ENCODE measurements around the gene NCAPH2. TPM values are rescaled to one million over a fixed set of nuclear protein-coding genes. Genes with fewer than 3 reads are reported as not detected.

The NCAPH2 gene
- total and polyA plus RNA-seq, 4 experiments from 2014 or later: 36.4 to 81.8 (median 59.0) TPM

- DNase-seq: peak; percentile 55 to 65 (median 59)
- Histone ChIP-seq H3K9me3 (ENCODE audit: control insufficient read depth in 1 of 2, low read length in 2 of 2) (no peaks in the 10 kb centered on the region), H3K36me3 (ENCODE audit: insufficient read depth, low read length) (no peaks in the 10 kb centered on the region), H3K27ac (ENCODE audit: low read depth, low read length) (peak within 1 kb of the TSS; percentile 96), H3K4me3 (ENCODE audit: low read length in 2 of 2) (peak within 1 kb of the TSS; percentile 76 to 94), H3K4me1 (ENCODE audit: insufficient read depth, low read length) (peaks cover 55% of the 10 kb centered on the region), H3K27me3 (ENCODE audit: insufficient read depth, low read length) (no peaks in the 10 kb centered on the region)
- peak within 1 kb of the TSS; percentile 96 to 99 (median 97) for H3K27ac Mint-ChIP-seq
- H3K36me3 Mint-ChIP-seq: peaks cover 0 to 3% of the 10 kb centered on the region in 2 donors
- ChIA-PET CTCF (ENCODE audit: partially characterized antibody) (interaction anchor here (5.1 kb wide), 1 partner anchor 9 kb away, joined by 135 read pairs; no protein-coding TSS in a partner anchor), POLR2A (ENCODE audit: partially characterized antibody) (interaction anchor here (1.0 to 9.5 kb wide), 12 partner anchors 8 to 284 kb away, joined by 3 to 321 read pairs (median 11); partner anchors contain the start of genes ARSA, CHKB, HDAC10 and KLHDC7B)
- intact Hi-C loops (cut with micrococcal nuclease): loop anchor here (5.0 kb wide), 2 partner anchors 288 to 338 kb away; no protein-coding TSS in a partner anchor
- H3K27me3 Mint-ChIP-seq: no peaks in the 10 kb centered on the region
- peaks cover 15 to 54% (median 38%) of the 10 kb centered on the region in 4 donors for H3K4me1 Mint-ChIP-seq
- peak within 1 kb of the TSS; percentile 89 to 95 (median 92) for H3K4me3 Mint-ChIP-seq
- peaks cover 0 to 2% (median 0%) of the 10 kb centered on the region in 8 donors for H3K9me3 Mint-ChIP-seq
Measured at GRCh38 chr22:50529897-50530579, 22.0 kb downstream of the NCAPH2 start, which contains the start of gene TYMP. TYMP (minus strand) TSS chr22:50530012; CDS start chr22:50529709, 303 bp downstream.

DNA sequence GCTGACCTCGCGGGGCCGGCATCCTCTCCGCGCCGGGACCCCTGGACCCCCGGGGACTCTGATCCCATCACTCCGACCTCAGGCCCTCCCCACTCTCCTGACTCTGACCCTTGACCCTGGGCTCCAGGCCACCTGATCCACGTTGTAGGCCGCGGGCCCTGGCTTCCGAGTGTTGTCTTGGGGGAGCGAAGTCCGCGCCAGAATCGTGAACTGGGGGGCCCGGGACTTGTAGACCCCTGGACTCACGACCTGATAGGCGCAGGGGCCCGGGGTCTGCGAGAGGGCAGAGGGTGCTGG lies 22.5 kb downstream of the NCAPH2 start:
- Histone ChIP-seq H3K4me1 (ENCODE audit: insufficient read depth, low read length) (peaks cover 54% of the 10 kb centered on the region), H3K4me3 (ENCODE audit: low read length in 2 of 2) (peak overlapping the region; percentile 76 to 94), H3K9me3 (ENCODE audit: control insufficient read depth in 1 of 2, low read length in 2 of 2) (no peaks in the 10 kb centered on the region), H3K27me3 (ENCODE audit: insufficient read depth, low read length) (no peaks in the 10 kb centered on the region), H3K36me3 (ENCODE audit: insufficient read depth, low read length) (no peaks in the 10 kb centered on the region), H3K27ac (ENCODE audit: low read depth, low read length) (peak overlapping the region; percentile 96)
- no peaks in the 10 kb centered on the region for H3K27me3 Mint-ChIP-seq
- H3K9me3 Mint-ChIP-seq: peaks cover 0 to 2% (median 0%) of the 10 kb centered on the region in 8 donors
- peaks cover 0 to 1% of the 10 kb centered on the region in 2 donors for H3K36me3 Mint-ChIP-seq
- intact Hi-C loops (cut with micrococcal nuclease): no loop called here
- POLR2A ChIA-PET (ENCODE audit: partially characterized antibody): interaction anchor here (1.4 to 9.5 kb wide), 6 partner anchors 7 to 91 kb away, joined by 3 to 321 read pairs (median 18); partner anchors contain the start of gene SYCE3
- peak overlapping the region; percentile 77 to 95 (median 92) for H3K4me3 Mint-ChIP-seq
- CTCF ChIA-PET (ENCODE audit: partially characterized antibody): no interaction called here
- H3K27ac Mint-ChIP-seq: peak overlapping the region in 6 of 7 donors; percentile 97 to 99 (median 98)
- DNase-seq: peak in 2 of 5 donors; percentile 24 to 32
- peaks cover 15 to 54% (median 38%) of the 10 kb centered on the region in 4 donors for H3K4me1 Mint-ChIP-seq

DNA sequence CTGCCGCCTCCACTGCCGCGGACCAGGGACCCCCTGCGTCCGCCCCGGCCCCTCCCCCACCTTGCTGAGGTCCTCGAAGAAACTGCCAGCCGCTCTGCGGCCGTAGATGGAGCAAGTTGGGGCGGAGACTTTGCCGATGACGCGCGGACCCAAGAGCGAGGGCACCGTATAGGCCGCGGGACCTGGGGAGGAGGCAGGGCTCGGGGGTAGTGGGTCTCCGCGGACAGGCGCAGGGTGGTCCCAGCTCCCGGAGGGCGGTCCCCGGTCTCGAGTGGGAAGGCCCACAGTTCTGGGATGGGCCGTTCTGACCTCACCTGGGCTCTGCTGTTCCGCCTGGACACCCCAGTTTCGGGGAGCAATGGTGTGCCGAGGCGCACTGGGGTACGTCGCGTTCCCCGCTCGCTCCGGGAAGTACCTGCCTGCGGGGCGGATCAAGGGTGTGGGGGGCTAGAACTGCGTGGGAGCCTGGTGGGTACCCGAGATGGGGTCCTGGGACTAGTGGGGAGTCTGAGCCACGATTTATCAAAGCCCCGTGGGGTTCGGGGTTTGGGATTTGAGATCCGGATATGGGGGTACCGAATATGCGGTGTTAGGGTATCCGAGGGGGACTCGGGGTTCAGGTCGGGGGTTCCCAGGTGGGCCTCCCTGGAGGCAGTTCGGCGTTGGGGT lies 23.0 kb downstream of the NCAPH2 start:
- H3K4me1 Mint-ChIP-seq: peaks cover 15 to 54% (median 38%) of the 10 kb centered on the region in 4 donors
- intact Hi-C loops (cut with micrococcal nuclease): loop anchor here (1.0 kb wide), 1 partner anchor 8 kb away; no protein-coding TSS in a partner anchor
- Histone ChIP-seq H3K27me3 (ENCODE audit: insufficient read depth, low read length) (no peaks in the 10 kb centered on the region), H3K9me3 (ENCODE audit: control insufficient read depth in 1 of 2, low read length in 2 of 2) (no peaks in the 10 kb centered on the region), H3K4me3 (ENCODE audit: low read length in 2 of 2) (peak overlapping the region; percentile 76 to 94), H3K4me1 (ENCODE audit: insufficient read depth, low read length) (peaks cover 54% of the 10 kb centered on the region), H3K36me3 (ENCODE audit: insufficient read depth, low read length) (no peaks in the 10 kb centered on the region), H3K27ac (ENCODE audit: low read depth, low read length) (peak overlapping the region; percentile 96)
- DNase-seq: peak; percentile 72 to 82 (median 77)
- no peaks in the 10 kb centered on the region for H3K36me3 Mint-ChIP-seq
- peak overlapping the region; percentile 96 to 99 (median 97) for H3K27ac Mint-ChIP-seq
- POLR2A ChIA-PET (ENCODE audit: partially characterized antibody): interaction anchor here (1.4 to 9.5 kb wide), 9 partner anchors 7 to 90 kb away, joined by 3 to 321 read pairs (median 10); partner anchors contain the start of genes CHKB, KLHDC7B, LMF2 and NCAPH2
- H3K9me3 Mint-ChIP-seq: peaks cover 0 to 2% (median 0%) of the 10 kb centered on the region in 8 donors
- H3K4me3 Mint-ChIP-seq: peak overlapping the region; percentile 89 to 95 (median 92)
- CTCF ChIA-PET (ENCODE audit: partially characterized antibody): no interaction called here
- H3K27me3 Mint-ChIP-seq: no peaks in the 10 kb centered on the region

- H3K9me3 ChIP-seq (ENCODE audit: control insufficient read depth in 1 of 2, low read length in 2 of 2): no peaks in the 10 kb centered on the region
- Mint-ChIP-seq H3K4me1 (peaks cover 15 to 53% (median 38%) of the 10 kb centered on the region in 4 donors), H3K36me3 (no peaks in the 10 kb centered on the region), H3K4me3 (peak overlapping the region; percentile 89 to 95 (median 92)), H3K27ac (peak overlapping the region; percentile 96 to 99 (median 97)), H3K9me3 (peaks cover 0 to 2% (median 0%) of the 10 kb centered on the region in 8 donors), H3K27me3 (no peaks in the 10 kb centered on the region)
- intact Hi-C loops (cut with micrococcal nuclease): loop anchor here (1.0 kb wide), 1 partner anchor 8 kb away; no protein-coding TSS in a partner anchor
- H3K27ac ChIP-seq (ENCODE audit: low read depth, low read length): peak overlapping the region; percentile 96
- H3K4me3 ChIP-seq (ENCODE audit: low read length in 2 of 2): peak overlapping the region; percentile 76 to 94
- H3K27me3 ChIP-seq (ENCODE audit: insufficient read depth, low read length): no peaks in the 10 kb centered on the region
- H3K36me3 ChIP-seq (ENCODE audit: insufficient read depth, low read length): no peaks in the 10 kb centered on the region
- H3K4me1 ChIP-seq (ENCODE audit: insufficient read depth, low read length): peaks cover 52% of the 10 kb centered on the region
- ChIA-PET POLR2A (ENCODE audit: partially characterized antibody) (interaction anchor here (1.0 to 9.5 kb wide), 10 partner anchors 6 to 90 kb away, joined by 3 to 321 read pairs (median 10); partner anchors contain the start of genes CHKB, KLHDC7B, LMF2 and NCAPH2), CTCF (ENCODE audit: partially characterized antibody) (no interaction called here)
- DNase-seq: peak; percentile 62 to 71 (median 66)
Measured at GRCh38 chr22:50531546-50531961, 23.5 kb downstream of the NCAPH2 start.

DNA sequence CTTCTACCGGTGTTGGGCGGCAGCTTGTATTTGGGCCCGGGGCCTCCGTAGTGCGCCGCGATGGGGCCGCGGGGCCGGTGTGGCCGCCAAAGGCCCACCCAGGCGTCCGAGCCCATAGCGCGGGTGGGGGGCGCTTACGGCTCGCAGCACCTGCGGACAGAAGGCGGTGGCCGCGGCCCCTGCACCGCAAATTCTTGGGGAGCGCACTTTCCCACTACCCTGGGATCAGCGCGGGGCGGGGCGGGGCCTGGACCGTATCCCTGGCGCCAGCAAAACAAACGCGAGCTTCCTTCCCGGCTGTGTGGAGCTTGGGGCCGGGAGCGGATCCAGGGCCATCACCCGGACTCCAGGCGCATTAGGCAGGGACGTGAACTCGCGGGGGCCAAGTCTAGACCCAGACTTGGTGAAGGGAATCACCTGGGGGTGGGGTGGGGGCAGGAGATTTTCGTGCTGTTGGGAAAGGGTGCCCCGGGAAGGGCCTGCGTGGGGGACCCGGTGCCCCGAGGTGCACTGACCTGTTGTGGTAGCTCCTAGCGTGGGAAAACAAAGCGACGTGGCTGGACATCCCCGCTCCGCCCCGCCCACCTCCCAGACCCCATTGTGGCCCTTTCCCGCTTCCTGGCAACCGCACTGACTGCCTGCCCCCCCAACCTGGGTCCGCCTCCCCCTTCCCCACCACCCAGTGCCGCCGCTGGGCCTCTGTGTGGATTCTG lies 24.1 kb downstream of the NCAPH2 start:
- intact Hi-C loops (cut with micrococcal nuclease): loop anchor here (1.0 kb wide), 1 partner anchor 7 kb away; no protein-coding TSS in a partner anchor
- Histone ChIP-seq H3K27ac (ENCODE audit: low read depth, low read length) (peak overlapping the region; percentile 96), H3K9me3 (ENCODE audit: control insufficient read depth in 1 of 2, low read length in 2 of 2) (no peaks in the 10 kb centered on the region), H3K36me3 (ENCODE audit: insufficient read depth, low read length) (no peaks in the 10 kb centered on the region), H3K27me3 (ENCODE audit: insufficient read depth, low read length) (no peaks in the 10 kb centered on the region), H3K4me3 (ENCODE audit: low read length in 2 of 2) (peak overlapping the region in 1 of 2 donors; percentile 94), H3K4me1 (ENCODE audit: insufficient read depth, low read length) (peaks cover 47% of the 10 kb centered on the region)
- peaks cover 11 to 48% (median 33%) of the 10 kb centered on the region in 4 donors for H3K4me1 Mint-ChIP-seq
- peak in 1 of 5 donors; percentile 41 for DNase-seq
- H3K27ac Mint-ChIP-seq: peak overlapping the region; percentile 79 to 98 (median 97)
- peak overlapping the region; percentile 77 to 95 (median 92) for H3K4me3 Mint-ChIP-seq
- POLR2A ChIA-PET (ENCODE audit: partially characterized antibody): interaction anchor here (1.0 to 9.5 kb wide), 10 partner anchors 6 to 89 kb away, joined by 3 to 321 read pairs (median 10); partner anchors contain the start of genes CHKB, KLHDC7B, LMF2 and NCAPH2
- no peaks in the 10 kb centered on the region for H3K36me3 Mint-ChIP-seq
- H3K27me3 Mint-ChIP-seq: no peaks in the 10 kb centered on the region
- peaks cover 0 to 2% (median 0%) of the 10 kb centered on the region in 8 donors for H3K9me3 Mint-ChIP-seq
- CTCF ChIA-PET (ENCODE audit: partially characterized antibody): no interaction called here
